B cell (primary cell): Measurements from ENCODE around the gene CNGA1. TPM values are rescaled to one million over a fixed set of nuclear protein-coding genes. Genes with fewer than 3 reads are reported as not detected.

Experiments
- ATAC-seq: fragments of 200-7000 bp; cut with Tn5 transposase; one replicate; pipeline ENCODE4 v1.10.0; 2021; ENCODE audit warnings: low read depth, mild to moderate bottlenecking, moderate number of reproducible peaks, moderate library complexity
- CTCF ChIA-PET: fragments of 350-600 bp; sonication (Branson Sonifier 250); formaldehyde crosslinking; loops from one replicate; lab custom pipeline; 2021; ENCODE audit warnings: antibody characterized with exemption, inconsistent platforms; lab: Charles Lee
- POLR2A ChIA-PET: fragments of 350-600 bp; sonication (Branson Sonifier 250); formaldehyde crosslinking; loops from one replicate; lab custom pipeline; 2021; ENCODE audit warnings: antibody characterized with exemption; lab: Charles Lee
- DNase-seq: peaks from one replicate; pipeline ENCODE4 v3.0.0; 2013
- H2AFZ ChIP-seq: 2 replicates; pipeline ENCODE4 v1.6.1; 2012; ENCODE audit warnings: mild to moderate bottlenecking, low read depth, low read length; ENCODE audit not compliant: insufficient read depth, poor library complexity, severe bottlenecking
- H3K27ac ChIP-seq, 2 donors: 1 replicate in 1 of 2; 2 replicates in 1 of 2; pipeline ENCODE4 v1.5.1; 2012 to 2013; ENCODE audit warnings: low read length in 2 of 2, mild to moderate bottlenecking in 2 of 2, moderate library complexity in 1 of 2
- H3K27me3 ChIP-seq, 4 experiments: fragments of 200-600 bp in 1 of 4; sonication (generic) in 1 of 4; replicated peaks in 1 of 4; 1 replicate in 2 of 4; 2 replicates in 2 of 4; pipeline versions ENCODE4 v1.6.1 to v1.7.0; 2013 to 2016; ENCODE audit warnings: low read length in 3 of 4, mild to moderate bottlenecking in 2 of 4, mixed read lengths in 1 of 4, moderate library complexity in 1 of 4; ENCODE audit not compliant: insufficient read depth in 4 of 4, control insufficient read depth in 3 of 4; ENCODE audit errors: control extremely low read depth in 1 of 4
- H3K36me3 ChIP-seq, 2 experiments: replicated peaks in 1 of 2; 1 replicate in 1 of 2; 2 replicates in 1 of 2; pipeline versions ENCODE4 v1.6.1 to v1.7.1; 2013; ENCODE audit warnings: low read length in 1 of 2; ENCODE audit not compliant: insufficient read depth in 2 of 2, control insufficient read depth in 1 of 2; ENCODE audit errors: control extremely low read depth in 1 of 2, extremely low read depth in 1 of 2
- H3K4me1 ChIP-seq, 2 donors: fragments of 200-600 bp in 1 of 2; sonication (generic) in 1 of 2; 1 replicate in 1 of 2; 2 replicates in 1 of 2; pipeline versions ENCODE4 v1.5.1 to v1.6.1; 2013 to 2017; ENCODE audit warnings: low read length in 2 of 2; ENCODE audit not compliant: control insufficient read depth in 2 of 2, insufficient read depth in 2 of 2
- H3K4me2 ChIP-seq: replicated peaks from 2 replicates; pipeline ENCODE3; 2012; ENCODE audit warnings: mild to moderate bottlenecking, low read depth, low read length; ENCODE audit not compliant: poor library complexity, severe bottlenecking
- H3K4me3 ChIP-seq, 5 experiments: fragments of 200-600 bp in 1 of 5; sonication (generic) in 1 of 5; 1 replicate in 3 of 5; 2 replicates in 2 of 5; pipeline versions ENCODE4 v1.5.1 to v1.7.0; 2011 to 2016; ENCODE audit warnings: low read length in 4 of 5, mild to moderate bottlenecking in 4 of 5, low read depth in 2 of 5, control low read depth in 1 of 5, moderate library complexity in 1 of 5; ENCODE audit not compliant: insufficient read depth in 1 of 5; ENCODE audit errors: control extremely low read depth in 1 of 5, extremely low read depth in 1 of 5
- H3K79me2 ChIP-seq: fragments of 200-600 bp; sonication (generic); one replicate; pipeline ENCODE4 v1.6.0; 2016; ENCODE audit warnings: low read length; ENCODE audit not compliant: control insufficient read depth, insufficient read depth
- H3K9ac ChIP-seq: fragments of 200-600 bp; sonication (generic); 2 replicates; pipeline ENCODE4 v1.6.1; 2017; ENCODE audit warnings: mild to moderate bottlenecking, low read length, moderate library complexity
- H3K9me3 ChIP-seq, 3 donors: one replicate each; pipeline versions ENCODE4 v1.6.1 to v1.7.1; 2013; ENCODE audit warnings: low read length in 2 of 3; ENCODE audit not compliant: control insufficient read depth in 2 of 3, insufficient read depth in 1 of 3; ENCODE audit errors: control extremely low read depth in 1 of 3
- H4K20me1 ChIP-seq: 2 replicates; pipeline ENCODE4 v1.6.0; 2012; ENCODE audit warnings: mild to moderate bottlenecking, low read length; ENCODE audit not compliant: insufficient read depth, control insufficient read depth, poor library complexity, severe bottlenecking
- H3K27ac Mint-ChIP-seq: one replicate; pipeline ENCODE4 v1.8.0; 2021; ENCODE audit warnings: mixed read lengths
- H3K27me3 Mint-ChIP-seq: one replicate; pipeline ENCODE4 v1.8.0; 2021; ENCODE audit warnings: mixed read lengths
- H3K4me1 Mint-ChIP-seq: one replicate; pipeline ENCODE4 v1.8.0; 2021; ENCODE audit warnings: mixed read lengths
- H3K4me3 Mint-ChIP-seq: one replicate; pipeline ENCODE4 v1.8.0; 2021; ENCODE audit warnings: mixed read lengths
- H3K9me3 Mint-ChIP-seq: one replicate; pipeline ENCODE4 v1.8.0; 2022; ENCODE audit warnings: mixed read lengths; ENCODE audit not compliant: insufficient read depth
- CTCF ChIP-seq: fragments of 200-600 bp; IDR thresholded peaks from one replicate; pipeline ENCODE4 v1.8.0; 2022; ENCODE audit warnings: antibody characterized with exemption, mild to moderate bottlenecking
- EZH2 ChIP-seq: IDR thresholded peaks from 2 replicates; pipeline ENCODE4 v1.6.1; 2012; ENCODE audit warnings: borderline replicate concordance, low read depth, mild to moderate bottlenecking, moderate library complexity, low read length; ENCODE audit not compliant: insufficient read depth, poor library complexity, severe bottlenecking
- WGBS: methylation state at CpG from one replicate; pipeline ENCODE4 v1.1.5; 2013; ENCODE audit warnings: missing lambda C conversion rate; ENCODE audit not compliant: insufficient coverage; 5-methylcytosine and 5-hydroxymethylcytosine counted together
- intact Hi-C: fragments of 100-400 bp; cut with micrococcal nuclease; formaldehyde crosslinking; loops from one replicate; pipeline ENCODE4 v1.10.0; 2022
- polyA plus RNA-seq: library from polyadenylated mRNA; depleted of rRNA; stranded (reverse); fragments of >200 nt; gene quantifications from 2 replicates; pipeline ENCODE4 v1.2.3, GENCODE V29; 2012
- total RNA-seq, 2 donors: library from RNA; stranded (reverse); fragments of 120-200 nt in 1 of 2; gene quantifications; 1 replicate in 1 of 2; 2 replicates in 1 of 2; pipeline versions ENCODE4 v1.2.3 to v1.2.4, GENCODE V29; 2013 to 2022

CNGA1 gene
- total and polyA plus RNA-seq, 2 donors (not counting 1 experiment from before 2014, with no cell fraction given): not detected

GRCh38 chr4:48042979-48043461 lies 26.5 kb upstream of the CNGA1 start:
- H3K4me2 ChIP-seq: no peak overlapping the region

More at GRCh38 chr4:48042979-48043461, 26.5 kb upstream of the CNGA1 start:
- H3K36me3 ChIP-seq: no peaks in the 10 kb centered on the region
- DNase-seq: no peak
- H3K27me3 Mint-ChIP-seq: peaks cover 38% of the 10 kb centered on the region
- WGBS: no CpG with 5 or more reads among the region's 3 CpGs
- intact Hi-C loops: loop anchor here (10.0 kb wide), 2 partner anchors 128 to 152 kb away; partner anchors contain the start of gene NFXL1
- H3K4me1 ChIP-seq: peaks cover 53% of the 10 kb centered on the region in 2 donors
- ATAC-seq: no peak
- peaks cover 57% of the 10 kb centered on the region for H3K4me1 Mint-ChIP-seq
- peaks cover 7% of the 10 kb centered on the region for H4K20me1 ChIP-seq
- H3K4me3 ChIP-seq: no peak overlapping the region
- H3K9me3 ChIP-seq: no peaks in the 10 kb centered on the region
- H3K79me2 ChIP-seq: no peaks in the 10 kb centered on the region
- ChIA-PET CTCF (interaction anchor here (1.7 kb wide), 1 partner anchor 8 kb away, joined by 4 read pairs; no protein-coding TSS in a partner anchor), POLR2A (no interaction called here)
- TF ChIP-seq EZH2 (no peak), CTCF (no peak)
- no peak overlapping the region for H3K27ac ChIP-seq
- no peak overlapping the region for H3K27ac Mint-ChIP-seq
- peaks cover 0 to 21% (median 11%) of the 10 kb centered on the region in 4 experiments for H3K27me3 ChIP-seq
- no peaks in the 10 kb centered on the region for H3K9me3 Mint-ChIP-seq
- H3K9ac ChIP-seq: no peak overlapping the region
- no peak overlapping the region for H3K4me3 Mint-ChIP-seq
- no peak overlapping the region for H2AFZ ChIP-seq
